ENCODE data around the gene SETDB2. TPM values are rescaled to one million over a fixed set of nuclear protein-coding genes. Genes with fewer than 3 reads are reported as not detected.

Gene SETDB2
- total RNA-seq, 6 experiments from 2014 or later, result 4.4 to 7.4 (median 6.5) TPM

- Mint-ChIP-seq H3K27ac (peak overlapping the region; percentile 93), H3K27me3 (ENCODE audit: insufficient read depth) (no peaks in the 10 kb centered on the region; the same call in 1 of the 2 replicates), H3K9me3 (no peaks in the 10 kb centered on the region), H3K4me3 (peak overlapping the region; percentile 78), H3K36me3 (ENCODE audit: low read depth) (peaks cover 8% of the 10 kb centered on the region; the same call in 1 of the 2 replicates), H3K4me1 (ENCODE audit: low read depth) (peaks cover 55% of the 10 kb centered on the region)
- TF ChIP-seq, protein P1, sequence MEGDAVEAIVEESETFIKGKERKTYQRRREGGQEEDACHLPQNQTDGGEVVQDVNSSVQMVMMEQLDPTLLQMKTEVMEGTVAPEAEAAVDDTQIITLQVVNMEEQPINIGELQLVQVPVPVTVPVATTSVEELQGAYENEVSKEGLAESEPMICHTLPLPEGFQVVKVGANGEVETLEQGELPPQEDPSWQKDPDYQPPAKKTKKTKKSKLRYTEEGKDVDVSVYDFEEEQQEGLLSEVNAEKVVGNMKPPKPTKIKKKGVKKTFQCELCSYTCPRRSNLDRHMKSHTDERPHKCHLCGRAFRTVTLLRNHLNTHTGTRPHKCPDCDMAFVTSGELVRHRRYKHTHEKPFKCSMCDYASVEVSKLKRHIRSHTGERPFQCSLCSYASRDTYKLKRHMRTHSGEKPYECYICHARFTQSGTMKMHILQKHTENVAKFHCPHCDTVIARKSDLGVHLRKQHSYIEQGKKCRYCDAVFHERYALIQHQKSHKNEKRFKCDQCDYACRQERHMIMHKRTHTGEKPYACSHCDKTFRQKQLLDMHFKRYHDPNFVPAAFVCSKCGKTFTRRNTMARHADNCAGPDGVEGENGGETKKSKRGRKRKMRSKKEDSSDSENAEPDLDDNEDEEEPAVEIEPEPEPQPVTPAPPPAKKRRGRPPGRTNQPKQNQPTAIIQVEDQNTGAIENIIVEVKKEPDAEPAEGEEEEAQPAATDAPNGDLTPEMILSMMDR (IDR thresholded peaks at IDR 0.05), result no peak
- DNase-seq, result peak; percentile 79
Observed at GRCh38 chr13:49499889-49500660, 56.0 kb downstream of the SETDB2 start.

- DNase-seq, result no peak
- H3K9me3 Mint-ChIP-seq, result no peaks in the 10 kb centered on the region
- H3K4me3 Mint-ChIP-seq, result no peak overlapping the region
- no peak overlapping the region for H3K27ac Mint-ChIP-seq
- no peaks in the 10 kb centered on the region for H3K27me3 Mint-ChIP-seq (ENCODE audit: insufficient read depth)
- H3K4me1 Mint-ChIP-seq (ENCODE audit: low read depth), result peaks cover 49% of the 10 kb centered on the region
- peaks cover 12% of the 10 kb centered on the region; the same call in 1 of the 2 replicates for H3K36me3 Mint-ChIP-seq (ENCODE audit: low read depth)
- TF ChIP-seq, protein P1 (IDR thresholded peaks at IDR 0.05), result no peak
Observed at GRCh38 chr13:49502954-49503353, 58.9 kb downstream of the SETDB2 start.

GRCh38 chr13:49503951-49504350 lies 59.9 kb downstream of the SETDB2 start:
- DNase-seq, result peak; percentile 8

DNA sequence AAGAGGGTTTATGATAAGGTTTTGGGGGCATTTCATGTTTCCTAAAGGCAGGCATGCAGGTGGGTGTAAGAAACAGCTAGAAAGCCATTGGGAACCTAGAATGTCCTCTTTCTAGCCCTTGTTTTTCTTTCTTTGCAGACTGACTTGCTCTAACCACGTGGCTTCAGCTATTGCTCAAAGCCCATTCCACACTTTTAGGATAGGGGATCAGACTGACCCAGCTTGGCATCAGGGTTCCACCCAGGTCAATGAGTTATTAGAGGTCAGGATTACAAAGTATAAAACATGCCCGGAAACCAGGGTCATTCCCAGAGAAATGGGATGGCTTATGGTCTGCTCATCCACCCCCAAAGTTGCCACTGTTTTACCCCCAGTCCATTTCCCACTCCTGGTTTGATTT lies 68.5 kb downstream of the SETDB2 start:
- no peak overlapping the region; the same call in 1 of the 2 replicates for H3K27ac Mint-ChIP-seq
- no peaks in the 10 kb centered on the region for H3K9me3 Mint-ChIP-seq
- peaks cover 9% of the 10 kb centered on the region for H3K4me1 Mint-ChIP-seq (ENCODE audit: low read depth)
- H3K4me3 Mint-ChIP-seq, result no peak overlapping the region
- H3K27me3 Mint-ChIP-seq (ENCODE audit: insufficient read depth), result no peaks in the 10 kb centered on the region
- H3K36me3 Mint-ChIP-seq (ENCODE audit: low read depth), result peaks cover 17% of the 10 kb centered on the region
- no peak for DNase-seq
- TF ChIP-seq, protein P1 (IDR thresholded peaks at IDR 0.05), result no peak

More at GRCh38 chr13:49503951-49504350, 59.9 kb downstream of the SETDB2 start:
- TF ChIP-seq, protein P1 (IDR thresholded peaks at IDR 0.05), result no peak
- peaks cover 39% of the 10 kb centered on the region for H3K4me1 Mint-ChIP-seq (ENCODE audit: low read depth)
- peaks cover 12% of the 10 kb centered on the region; the same call in 1 of the 2 replicates for H3K36me3 Mint-ChIP-seq (ENCODE audit: low read depth)
- H3K4me3 Mint-ChIP-seq, result no peak overlapping the region
- no peaks in the 10 kb centered on the region for H3K27me3 Mint-ChIP-seq (ENCODE audit: insufficient read depth)
- H3K27ac Mint-ChIP-seq, result no peak overlapping the region
- no peaks in the 10 kb centered on the region for H3K9me3 Mint-ChIP-seq

- TF ChIP-seq, protein P1 (IDR thresholded peaks at IDR 0.05), result no peak
- Mint-ChIP-seq H3K4me3 (no peak overlapping the region), H3K9me3 (no peaks in the 10 kb centered on the region), H3K27ac (no peak overlapping the region), H3K36me3 (ENCODE audit: low read depth) (peaks cover 17% of the 10 kb centered on the region), H3K4me1 (ENCODE audit: low read depth) (peaks cover 12% of the 10 kb centered on the region), H3K27me3 (ENCODE audit: insufficient read depth) (no peaks in the 10 kb centered on the region)
- DNase-seq, result no peak
Observed at GRCh38 chr13:49516467-49516866, 72.4 kb downstream of the SETDB2 start.

Data from HFFc6 (cell line).